ENCODE results near the gene GRK3. TPM values are rescaled to one million over a fixed set of nuclear protein-coding genes. Genes with fewer than 3 reads are reported as not detected.
A peak's percentile ranks its signal among the peaks of the same experiment; 100 is the strongest.
"Not testable (repeated sequence)": the region's sequence is repeated elsewhere in the genome, so short reads cannot be mapped to it uniquely, and the experiment has no call there.

The GRK3 gene
- total and polyA plus RNA-seq, 2 donors (not counting 3 experiments of a cell fraction or from before 2014, with no cell fraction given), result 0.68 to 4.4 TPM

- H3K79me2 ChIP-seq (ENCODE audit: control insufficient read depth, insufficient read depth, low read length); H2AFZ ChIP-seq (ENCODE audit: low read depth, low read length); BruUV-seq (replicated peaks); H3K4me1 ChIP-seq (ENCODE audit: control insufficient read depth, extremely low read depth, insufficient read depth, low read length); H3K9me3 ChIP-seq (replicated peaks; ENCODE audit: control insufficient read depth, insufficient read depth, low read length); POLR2A ChIA-PET; FAIRE-seq; H3K9ac ChIP-seq (replicated peaks; ENCODE audit: extremely low read depth, insufficient read depth, low read length); H3K27ac ChIP-seq (ENCODE audit: insufficient read depth, low read depth, low read length); H3K9me1 ChIP-seq (replicated peaks; ENCODE audit: control insufficient read depth, extremely low read depth, insufficient read depth, low read length); H3K36me3 ChIP-seq (ENCODE audit: control insufficient read depth in 2 of 2, extremely low read depth in 1 of 2, insufficient read depth in 2 of 2, low read length in 2 of 2); H3K4me2 ChIP-seq (ENCODE audit: insufficient read depth, low read length); H3K4me3 ChIP-seq (replicated peaks in 1 of 3; ENCODE audit: insufficient read depth in 1 of 3, low read depth in 1 of 3, low read length in 3 of 3); dilution Hi-C loops (cut with MboI; ENCODE audit: extremely low pct_ligation_motif_present, low sequenced_read_pairs); H4K20me1 ChIP-seq (replicated peaks; ENCODE audit: control insufficient read depth, extremely low read depth, insufficient read depth, low read length); DNase-seq (ENCODE audit: low read depth, low spot score): not testable (repeated sequence)
- intact Hi-C loops (cut with micrococcal nuclease), result loop anchor here (5.0 kb wide), 1 partner anchor 210 kb away; no protein-coding TSS in a partner anchor
- CTCF ChIA-PET, result interaction anchor here (0.7 kb wide), 1 partner anchor 136 kb away, joined by 3 read pairs; no protein-coding TSS in a partner anchor
- peaks cover 8 to 20% of the 10 kb centered on the region in 2 experiments for H3K27me3 ChIP-seq (ENCODE audit: control insufficient read depth in 2 of 2, insufficient read depth in 2 of 2, low read length in 2 of 2)
These were observed 2.5 kb upstream of the GRK3 start for GRCh38 chr22:25561927-25562326.

- BruUV-seq (replicated peaks); H3K9me1 ChIP-seq (replicated peaks; ENCODE audit: control insufficient read depth, extremely low read depth, insufficient read depth, low read length); dilution Hi-C loops (cut with MboI; ENCODE audit: extremely low pct_ligation_motif_present, low sequenced_read_pairs); H3K9ac ChIP-seq (replicated peaks; ENCODE audit: extremely low read depth, insufficient read depth, low read length); H3K4me1 ChIP-seq (ENCODE audit: control insufficient read depth, extremely low read depth, insufficient read depth, low read length); H4K20me1 ChIP-seq (replicated peaks; ENCODE audit: control insufficient read depth, extremely low read depth, insufficient read depth, low read length); H2AFZ ChIP-seq (ENCODE audit: low read depth, low read length); H3K36me3 ChIP-seq (ENCODE audit: control insufficient read depth in 2 of 2, extremely low read depth in 1 of 2, insufficient read depth in 2 of 2, low read length in 2 of 2); H3K4me3 ChIP-seq (replicated peaks in 1 of 3; ENCODE audit: insufficient read depth in 1 of 3, low read depth in 1 of 3, low read length in 3 of 3); H3K79me2 ChIP-seq (ENCODE audit: control insufficient read depth, insufficient read depth, low read length); POLR2A ChIA-PET; H3K27ac ChIP-seq (ENCODE audit: insufficient read depth, low read depth, low read length); H3K9me3 ChIP-seq (replicated peaks; ENCODE audit: control insufficient read depth, insufficient read depth, low read length); H3K4me2 ChIP-seq (ENCODE audit: insufficient read depth, low read length): not testable (repeated sequence)
- FAIRE-seq (peak; percentile 12), DNase-seq (ENCODE audit: low read depth, low spot score) (peak; percentile 9)
- CTCF ChIA-PET, result interaction anchor here (1.5 kb wide), 1 partner anchor 210 kb away, joined by 5 read pairs; no protein-coding TSS in a partner anchor
- intact Hi-C loops (cut with micrococcal nuclease), result loop anchor here (5.0 kb wide), 1 partner anchor 209 kb away; no protein-coding TSS in a partner anchor
- peaks cover 8 to 17% of the 10 kb centered on the region in 2 experiments for H3K27me3 ChIP-seq (ENCODE audit: control insufficient read depth in 2 of 2, insufficient read depth in 2 of 2, low read length in 2 of 2)
These were observed 1.3 kb upstream of the GRK3 start for GRCh38 chr22:25562966-25563760.
